ENCODE measurements around the gene ZNF587B.
"Not testable (repeated sequence)": the region's sequence is repeated elsewhere in the genome, so short reads cannot be mapped to it uniquely, and the experiment has no call there.

The ZNF587B gene

DNA sequence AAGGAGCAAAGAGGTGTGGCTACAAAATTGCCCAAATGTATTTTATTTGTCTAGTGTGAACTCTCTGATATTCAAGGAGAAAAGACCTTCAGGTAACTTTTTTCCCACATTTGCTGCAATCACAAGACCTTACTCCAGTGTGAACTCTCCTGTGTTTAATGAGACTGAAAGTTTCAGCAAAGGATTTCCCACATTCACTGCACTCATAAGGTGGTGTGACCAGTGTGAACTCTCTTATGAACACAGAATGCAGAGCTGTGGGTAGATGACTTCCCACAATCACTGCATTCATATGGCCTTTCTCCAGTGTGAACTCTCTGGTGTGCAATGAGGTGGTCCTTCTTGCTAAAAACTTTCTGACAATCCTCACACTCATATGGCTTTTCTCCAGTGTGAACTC lies 42.4 kb downstream of the ZNF587B start:
- DNase-seq = no peak

DNA sequence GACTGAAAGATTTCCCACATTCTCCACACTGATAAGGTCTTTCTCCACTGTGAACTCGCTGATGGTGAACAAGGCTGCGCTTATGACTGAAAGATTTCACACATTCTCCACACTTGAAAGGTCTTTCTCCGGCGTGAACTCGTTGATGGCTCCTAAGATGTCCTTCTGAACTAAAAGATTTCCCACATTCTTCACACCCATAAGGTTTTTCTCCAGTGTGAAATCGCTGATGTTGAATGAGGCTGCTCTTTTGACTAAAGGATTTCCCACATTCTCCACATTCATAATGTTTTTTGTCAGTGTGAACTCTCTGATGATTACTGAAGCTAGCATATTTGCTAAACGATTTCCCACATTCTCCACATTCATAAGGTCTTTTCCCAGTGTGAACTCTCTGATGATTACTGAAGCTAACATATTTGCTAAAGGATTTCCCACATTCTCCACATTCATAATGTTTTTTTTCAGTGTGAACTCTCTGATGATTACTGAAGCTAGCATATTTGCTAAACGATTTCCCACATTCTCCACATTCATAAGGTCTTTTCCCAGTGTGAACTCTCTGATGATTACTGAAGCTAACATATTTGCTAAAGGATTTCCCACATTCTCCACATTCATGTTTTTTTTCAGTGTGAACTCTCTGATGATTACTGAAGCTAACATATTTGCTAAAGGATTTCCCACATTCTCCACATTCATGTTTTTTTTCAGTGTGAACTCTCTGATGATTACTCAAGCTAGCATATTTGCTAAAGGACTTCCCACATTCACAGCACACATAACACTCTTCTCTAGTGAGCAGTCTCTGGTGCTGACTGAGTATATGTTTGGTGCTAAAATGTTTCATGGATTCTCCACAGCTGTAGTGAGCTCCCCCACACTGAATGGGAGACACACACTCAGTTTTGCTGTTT lies 44.0 kb downstream of the ZNF587B start:
- not testable (repeated sequence) for DNase-seq

DNA sequence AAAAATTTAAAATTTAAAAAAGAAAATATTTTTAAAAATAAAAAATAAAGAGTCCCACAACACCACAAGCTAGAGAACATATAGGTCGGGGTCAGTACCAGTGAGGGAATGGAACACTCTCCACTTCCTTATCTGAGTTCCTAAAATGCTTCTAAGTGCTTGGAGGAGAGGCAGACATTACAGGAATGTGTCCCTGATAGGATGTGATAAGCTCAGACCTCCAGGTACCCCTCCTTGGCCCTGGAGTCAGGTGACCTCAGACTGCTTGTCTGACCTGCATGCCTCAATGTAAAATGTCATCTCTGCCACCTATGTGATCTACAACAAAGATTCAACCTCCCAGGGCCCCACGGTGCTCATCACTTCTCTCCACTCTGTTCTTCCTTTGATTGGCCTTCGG lies 55.9 kb downstream of the ZNF587B start:
- DNase-seq = no peak

DNA sequence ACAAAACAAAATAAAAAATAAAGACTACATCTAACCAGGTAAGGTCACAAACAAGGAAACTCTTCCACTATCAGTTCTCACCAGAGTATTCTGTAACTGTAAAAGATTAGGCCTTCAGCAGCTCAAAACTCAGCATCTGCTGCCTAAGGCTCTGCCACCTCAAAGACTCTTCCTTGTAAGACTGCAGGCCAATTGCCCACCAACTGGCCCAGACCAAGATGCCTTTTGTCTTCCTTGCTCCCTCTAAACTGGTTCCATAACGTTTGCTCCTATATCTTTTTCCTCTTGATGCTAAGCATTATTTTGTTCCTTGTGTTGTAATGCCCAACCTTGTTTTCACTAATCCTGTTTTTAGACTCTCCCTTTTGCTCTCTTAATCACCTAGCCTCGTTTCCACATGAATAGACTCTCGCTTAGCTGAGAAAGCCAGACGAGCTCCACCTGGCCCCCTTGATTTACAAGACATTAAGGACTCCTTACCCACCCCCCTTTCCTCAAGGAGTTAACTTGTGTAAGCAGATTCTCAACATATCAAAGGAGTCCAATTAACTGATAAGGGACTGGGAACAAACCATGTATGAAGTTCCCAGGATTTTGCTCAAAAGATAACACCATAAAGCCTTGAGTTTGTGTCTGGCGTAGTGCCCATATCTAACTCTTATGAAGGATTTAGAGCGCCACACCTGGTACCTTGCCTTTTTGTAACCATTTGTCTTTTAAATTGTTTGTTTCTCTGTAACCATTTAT lies 57.3 kb downstream of the ZNF587B start:
- DNase-seq = no peak

DNA sequence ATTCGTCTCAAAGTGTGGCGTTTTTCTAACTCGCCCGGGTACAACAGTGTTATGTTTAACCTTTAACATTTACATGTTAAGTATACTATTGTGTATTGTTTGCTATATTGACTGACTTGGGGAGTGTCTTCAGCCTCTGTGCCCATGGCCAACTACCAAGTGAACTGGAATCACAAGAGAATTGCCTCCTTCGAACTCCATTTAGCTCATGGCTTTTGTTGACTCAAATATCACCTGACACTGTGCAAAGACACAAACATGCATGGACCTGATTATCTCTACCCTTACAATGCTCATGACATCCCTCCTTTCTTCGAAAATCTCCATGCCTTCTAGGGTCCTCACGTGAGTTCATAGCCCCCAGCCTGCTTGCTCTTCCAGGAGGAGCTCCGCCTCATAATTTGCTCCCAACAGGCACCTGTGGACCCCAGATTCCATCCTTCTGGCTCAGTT lies 58.0 kb downstream of the ZNF587B start:
- no peak for DNase-seq

DNA sequence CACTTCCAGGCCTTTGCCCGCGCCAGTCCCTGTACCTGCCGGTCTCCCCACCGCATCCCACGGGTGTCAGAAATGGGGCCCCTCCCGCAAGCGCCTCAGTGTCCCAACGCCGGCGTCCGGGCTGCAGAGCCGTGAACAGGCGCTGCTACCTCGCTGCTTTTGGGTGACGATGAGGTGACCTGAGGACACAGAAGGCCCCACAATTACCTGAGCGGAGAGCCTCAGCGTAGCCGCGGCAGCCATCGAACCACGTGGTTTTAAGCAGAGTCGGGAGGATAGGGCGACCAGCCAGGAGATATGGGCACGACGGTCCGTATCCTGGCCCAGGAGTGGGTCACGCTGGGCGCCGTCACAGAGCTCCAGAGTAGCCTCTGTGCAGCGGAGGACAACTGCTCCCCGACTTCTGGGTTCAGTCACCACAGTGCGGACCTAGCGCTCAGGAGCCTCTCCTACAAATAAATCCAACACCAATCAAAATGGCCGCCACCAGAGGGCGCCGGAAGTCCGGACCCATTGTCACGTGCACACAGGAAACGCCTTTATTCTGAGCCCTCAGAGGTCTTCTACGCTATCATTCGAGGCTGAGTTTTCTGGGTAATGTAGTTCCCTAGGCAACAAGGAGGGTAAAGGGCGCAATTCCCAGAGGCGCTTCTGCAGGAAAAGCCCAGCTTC lies 58.6 kb downstream of the ZNF587B start, which contains the start of gene ZNF814:
Gene ZNF814 (minus strand): TSS at position 478 of the 672 bp plus-strand sequence. CDS start 235 bp downstream, at position 243.
- DNase-seq = peak; percentile 66

DNA sequence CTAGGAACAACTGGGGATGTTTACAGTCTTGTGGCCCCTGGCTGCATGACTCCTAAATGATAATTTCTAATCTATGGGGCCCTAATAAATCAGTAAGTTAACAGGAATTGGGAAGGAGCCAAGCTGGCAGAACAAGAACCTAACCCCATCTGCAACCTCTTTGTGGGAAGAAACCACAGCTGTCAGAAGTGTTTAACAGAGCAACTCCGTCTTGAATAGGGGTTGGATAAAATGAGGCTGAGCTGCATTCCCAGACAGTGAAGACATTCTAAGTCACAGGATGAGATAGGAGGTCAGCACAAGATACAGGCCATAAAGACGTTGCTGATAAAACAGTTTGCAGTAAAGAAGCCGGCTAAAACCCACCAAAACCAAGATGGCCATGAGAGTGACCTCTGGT lies 60.6 kb downstream of the ZNF587B start:
- DNase-seq = not testable (repeated sequence)
